MCF 10A (cell line): Measurements from ENCODE around the gene SHTN1. TPM values are rescaled to one million over a fixed set of nuclear protein-coding genes. Genes with fewer than 3 reads are reported as not detected.

ENCODE experiments used
- BruUV-seq: library from RNA; stranded (reverse); fragments of 400-500 nt; replicated peaks from 2 replicates; lab custom pipeline; 2021; lab: Mats Ljungman, UMichigan
- CTCF ChIA-PET: fragments of 300-600 bp; sonication (Branson Sonifier 250); formaldehyde crosslinking; extraction: SDS; loops from one replicate; lab custom pipeline; 2021; ENCODE audit warnings: antibody characterized with exemption, inconsistent platforms; lab: Yijun Ruan, JAX
- POLR2A ChIA-PET: fragments of 300-600, 350-650 bp; sonication (Branson Sonifier 250); formaldehyde crosslinking; extraction: SDS; loops from one replicate; lab custom pipeline; 2020; ENCODE audit warnings: antibody characterized with exemption, inconsistent platforms; lab: Yijun Ruan, JAX
- DNase-seq: peaks from one replicate; pipeline ENCODE4 v3.0.0-alpha.2; 2018; ENCODE audit not compliant: unreplicated experiment
- H3K27ac Mint-ChIP-seq: one replicate; pipeline ENCODE4 v1.8.0; 2022; ENCODE audit warnings: mild to moderate bottlenecking, low read depth, mixed read lengths; ENCODE audit not compliant: unreplicated experiment
- H3K27me3 Mint-ChIP-seq: one replicate; pipeline ENCODE4 v1.8.0; 2022; ENCODE audit warnings: mixed read lengths; ENCODE audit not compliant: insufficient read depth, unreplicated experiment
- H3K36me3 Mint-ChIP-seq: one replicate; pipeline ENCODE4 v1.8.0; 2022; ENCODE audit warnings: mild to moderate bottlenecking, moderate library complexity, mixed read lengths; ENCODE audit not compliant: insufficient read depth, unreplicated experiment
- H3K4me1 Mint-ChIP-seq: one replicate; pipeline ENCODE4 v1.8.0; 2022; ENCODE audit warnings: mixed read lengths; ENCODE audit not compliant: insufficient read depth, unreplicated experiment
- H3K4me3 Mint-ChIP-seq: one replicate; pipeline ENCODE4 v1.8.0; 2022; ENCODE audit warnings: mild to moderate bottlenecking, moderate library complexity, mixed read lengths; ENCODE audit not compliant: unreplicated experiment
- H3K9me3 Mint-ChIP-seq: one replicate; pipeline ENCODE4 v1.8.0; 2022; ENCODE audit warnings: mixed read lengths; ENCODE audit not compliant: unreplicated experiment
- CTCF ChIP-seq: fragments of 200-600 bp; IDR thresholded peaks from one replicate; pipeline ENCODE4 v1.8.0; 2022; ENCODE audit warnings: antibody characterized with exemption, mild to moderate bottlenecking; ENCODE audit not compliant: unreplicated experiment
- intact Hi-C: fragments of 100-400 bp; cut with micrococcal nuclease; formaldehyde crosslinking; loops from 2 replicates; pipeline ENCODE4 v1.14.1; 2022
- total RNA-seq: library from RNA; stranded (reverse); gene quantifications from 2 replicates; pipeline ENCODE4 v1.2.3, GENCODE V29; 2022

SHTN1 gene
- total RNA-seq, 1 experiment from 2014 or later = 39.2 TPM

GRCh38 chr10:116836083-116836482 lies 168.9 kb downstream of the SHTN1 start:
- ChIA-PET CTCF (interaction anchor here (0.6 to 1.8 kb wide), 4 partner anchors 9 to 313 kb away, joined by 3 to 8 read pairs (median 4); no protein-coding TSS in a partner anchor), POLR2A (no interaction called here)
- no peaks in the 10 kb centered on the region for H3K27me3 Mint-ChIP-seq
- no TSS peak for BruUV-seq
- no peak for TF ChIP-seq CTCF
- no peak for DNase-seq
- H3K4me1 Mint-ChIP-seq = no peaks in the 10 kb centered on the region
- no peak overlapping the region for H3K4me3 Mint-ChIP-seq
- no peaks in the 10 kb centered on the region for H3K9me3 Mint-ChIP-seq
- intact Hi-C loops = no loop called here
- H3K27ac Mint-ChIP-seq = no peak overlapping the region
- H3K36me3 Mint-ChIP-seq = peaks cover 27% of the 10 kb centered on the region

- no peak for DNase-seq
- no peak for TF ChIP-seq CTCF
- no peak overlapping the region for H3K27ac Mint-ChIP-seq
- H3K36me3 Mint-ChIP-seq = peaks cover 27% of the 10 kb centered on the region
- ChIA-PET CTCF (interaction anchor here (0.6 to 1.0 kb wide), 4 partner anchors 49 to 332 kb away, joined by 3 to 5 read pairs (median 4); no protein-coding TSS in a partner anchor), POLR2A (interaction anchor here (0.9 kb wide), 1 partner anchor 13 kb away, joined by 3 read pairs; the partner anchor contains the start of gene ENO4)
- intact Hi-C loops = no loop called here
- no peaks in the 10 kb centered on the region for H3K27me3 Mint-ChIP-seq
- no peak overlapping the region for H3K4me3 Mint-ChIP-seq
- H3K4me1 Mint-ChIP-seq = no peaks in the 10 kb centered on the region
- no peaks in the 10 kb centered on the region for H3K9me3 Mint-ChIP-seq
- no TSS peak for BruUV-seq
Measured at GRCh38 chr10:116835658-116836057, 169.3 kb downstream of the SHTN1 start.

- intact Hi-C loops = no loop called here
- Mint-ChIP-seq H3K27ac (no peak overlapping the region), H3K36me3 (peaks cover 27% of the 10 kb centered on the region), H3K9me3 (no peaks in the 10 kb centered on the region), H3K27me3 (no peaks in the 10 kb centered on the region), H3K4me1 (no peaks in the 10 kb centered on the region), H3K4me3 (no peak overlapping the region)
- BruUV-seq = no TSS peak
- CTCF ChIA-PET = interaction anchor here (0.6 to 1.0 kb wide), 2 partner anchors 333 to 341 kb away, joined by 3 read pairs; no protein-coding TSS in a partner anchor
- TF ChIP-seq CTCF = no peak
- POLR2A ChIA-PET = no interaction called here
- no peak for DNase-seq
Measured at GRCh38 chr10:116833986-116834985, 170.7 kb downstream of the SHTN1 start.

GRCh38 chr10:116831790-116832189 lies 173.2 kb downstream of the SHTN1 start:
- Mint-ChIP-seq H3K4me3 (no peak overlapping the region), H3K27me3 (no peaks in the 10 kb centered on the region), H3K9me3 (no peaks in the 10 kb centered on the region), H3K4me1 (no peaks in the 10 kb centered on the region), H3K27ac (no peak overlapping the region), H3K36me3 (peaks cover 27% of the 10 kb centered on the region)
- no peak for TF ChIP-seq CTCF
- intact Hi-C loops = no loop called here
- no peak for DNase-seq
- no TSS peak for BruUV-seq
- ChIA-PET CTCF (interaction anchor here (1.6 kb wide), 1 partner anchor 35 kb away, joined by 3 read pairs; no protein-coding TSS in a partner anchor), POLR2A (interaction anchor here (2.2 kb wide), 1 partner anchor 10 kb away, joined by 5 read pairs; no protein-coding TSS in a partner anchor)
